Uterus (tissue), 4 donors: ENCODE results near the gene PHKG1. TPM values are rescaled to one million over a fixed set of nuclear protein-coding genes. Genes with fewer than 3 reads are reported as not detected.
"Not testable (repeated sequence)": the region's sequence is repeated elsewhere in the genome, so short reads cannot be mapped to it uniquely, and the experiment has no call there.

Experiments used
- DNase-seq, 2 donors: peaks; one replicate each; pipeline ENCODE4 v3.0.0-alpha.2; 2019 to 2020
- H3K27ac ChIP-seq, 2 donors: fragments of 200-600 bp; sonication (generic); 1 replicate in 1 of 2; 2 replicates in 1 of 2; pipeline ENCODE4 v1.5.1; 2016 to 2018
- H3K27me3 ChIP-seq, 2 donors: fragments of 200-600 bp; sonication (generic); one replicate each; pipeline ENCODE4 v1.5.1; 2018 to 2019; ENCODE audit warnings: control low read depth in 1 of 2
- H3K36me3 ChIP-seq, 2 donors: fragments of 200-600 bp; sonication (generic); one replicate each; pipeline ENCODE4 v1.5.1; 2019; ENCODE audit warnings: control low read depth in 1 of 2
- H3K4me1 ChIP-seq, 2 donors: fragments of 200-600 bp; sonication (generic); one replicate each; pipeline ENCODE4 v1.5.1; 2018 to 2019; ENCODE audit warnings: control low read depth in 1 of 2
- H3K4me3 ChIP-seq, 2 donors: fragments of 200-600 bp; sonication (generic); 1 replicate in 1 of 2; 2 replicates in 1 of 2; pipeline ENCODE4 v1.5.1; 2018 to 2019; ENCODE audit warnings: mild to moderate bottlenecking in 1 of 2
- H3K9me3 ChIP-seq, 2 donors: fragments of 200-600 bp; sonication (generic); one replicate each; pipeline ENCODE4 v1.5.1; 2019; ENCODE audit warnings: control low read depth in 1 of 2
- CTCF ChIP-seq, 4 experiments: fragments of 200-600 bp in 2 of 4; fragments of 450-650 bp in 2 of 4; sonication (generic) in 2 of 4; IDR thresholded peaks; one replicate each; pipeline ENCODE4 v1.5.1; 2016 to 2019; ENCODE audit warnings: antibody characterized with exemption in 4 of 4, mild to moderate bottlenecking in 2 of 4, moderate library complexity in 1 of 4
- POLR2A ChIP-seq, 2 donors: fragments of 450-650 bp; IDR thresholded peaks; one replicate each; pipeline ENCODE4 v1.6.1; 2016; ENCODE audit warnings: antibody characterized with exemption in 2 of 2, mild to moderate bottlenecking in 1 of 2, moderate library complexity in 1 of 2
- intact Hi-C: fragments of 100-400 bp; cut with DNase I; formaldehyde crosslinking; loops from one replicate; pipeline ENCODE4 v1.15.1; 2023; ENCODE audit warnings: low total_unique reads
- total RNA-seq, 4 donors: library from RNA; depleted of rRNA in 3 of 4; stranded (reverse); fragments of >200 nt in 3 of 4; gene quantifications; one replicate each; pipeline versions ENCODE4 v1.1.0 to v1.2.4, GENCODE V29; 2014 to 2023
- donor health status: DM: yes; HTN: yes; CAD: no.

The PHKG1 gene
- total RNA-seq, 4 donors from 2014 or later = 0.97 to 4.7 TPM; not detected in 2

GRCh38 chr7:56048245-56048644 is 44.5 kb downstream of the PHKG1 start:
- Histone ChIP-seq H3K27me3 (no peaks in the 10 kb centered on the region), H3K27ac (peak overlapping the region; percentile 64 to 81), H3K9me3 (no peaks in the 10 kb centered on the region), H3K36me3 (no peaks in the 10 kb centered on the region), H3K4me3 (no peak overlapping the region), H3K4me1 (no peaks in the 10 kb centered on the region)
- DNase-seq = no peak
- intact Hi-C loops = no loop called here
- TF ChIP-seq POLR2A (IDR thresholded peaks at IDR 0.05) (no peak), CTCF (IDR thresholded peaks at IDR 0.05) (no peak)

GRCh38 chr7:56047446-56048116 is 45.2 kb downstream of the PHKG1 start:
- DNase-seq, H3K36me3 ChIP-seq, H3K9me3 ChIP-seq, H3K4me3 ChIP-seq, intact Hi-C loops, H3K27me3 ChIP-seq, H3K4me1 ChIP-seq: not testable (repeated sequence)
- H3K27ac ChIP-seq = peak overlapping the region; percentile 64 to 81

- no peak overlapping the region for H3K4me3 ChIP-seq
- intact Hi-C loops = no loop called here
- TF ChIP-seq POLR2A (IDR thresholded peaks at IDR 0.05) (no peak), CTCF (IDR thresholded peaks at IDR 0.05) (no peak)
- no peaks in the 10 kb centered on the region for H3K4me1 ChIP-seq
- no peaks in the 10 kb centered on the region for H3K9me3 ChIP-seq
- H3K36me3 ChIP-seq = no peaks in the 10 kb centered on the region
- no peak for DNase-seq
- H3K27ac ChIP-seq = peak overlapping the region; percentile 64 to 81
- no peaks in the 10 kb centered on the region for H3K27me3 ChIP-seq
Observed at GRCh38 chr7:56046721-56047445, 45.9 kb downstream of the PHKG1 start.

- intact Hi-C loops, H3K27me3 ChIP-seq, DNase-seq, H3K4me1 ChIP-seq, H3K4me3 ChIP-seq, H3K9me3 ChIP-seq, H3K36me3 ChIP-seq: not testable (repeated sequence)
- peak overlapping the region; percentile 64 to 81 for H3K27ac ChIP-seq
Observed at GRCh38 chr7:56045758-56046157, 47.0 kb downstream of the PHKG1 start.

GRCh38 chr7:56040730-56041129 is 52.0 kb downstream of the PHKG1 start:
- H3K4me3 ChIP-seq = no peak overlapping the region
- no peak overlapping the region for H3K27ac ChIP-seq
- no peak for TF ChIP-seq POLR2A (IDR thresholded peaks at IDR 0.05)
- TF ChIP-seq CTCF (IDR thresholded peaks at IDR 0.05) = no peak
- H3K36me3 ChIP-seq = no peaks in the 10 kb centered on the region
- no peaks in the 10 kb centered on the region for H3K4me1 ChIP-seq
- intact Hi-C loops = no loop called here
- H3K27me3 ChIP-seq = no peaks in the 10 kb centered on the region
- H3K9me3 ChIP-seq = no peaks in the 10 kb centered on the region
- no peak for DNase-seq

GRCh38 chr7:56033671-56034432 is 58.9 kb downstream of the PHKG1 start:
- TF ChIP-seq CTCF (IDR thresholded peaks at IDR 0.05) = peak in 2 of 4 experiments; percentile 20 to 49
- TF ChIP-seq POLR2A (IDR thresholded peaks at IDR 0.05) = no peak
- H3K4me1 ChIP-seq = no peaks in the 10 kb centered on the region
- H3K4me3 ChIP-seq = peak overlapping the region; percentile 52 to 65
- peak; percentile 31 to 39 for DNase-seq
- no peaks in the 10 kb centered on the region for H3K27me3 ChIP-seq
- H3K36me3 ChIP-seq = no peaks in the 10 kb centered on the region
- H3K9me3 ChIP-seq = no peaks in the 10 kb centered on the region
- intact Hi-C loops = no loop called here
- H3K27ac ChIP-seq = peak overlapping the region; percentile 30 to 58

- H3K4me3 ChIP-seq, intact Hi-C loops, DNase-seq: not testable (repeated sequence)
Observed at GRCh38 chr7:56032578-56032977, 60.2 kb downstream of the PHKG1 start.

GRCh38 chr7:56031556-56031955 is 61.2 kb downstream of the PHKG1 start:
- H3K4me1 ChIP-seq, H3K4me3 ChIP-seq, H3K27me3 ChIP-seq, H3K36me3 ChIP-seq, DNase-seq, H3K9me3 ChIP-seq, H3K27ac ChIP-seq, intact Hi-C loops: not testable (repeated sequence)

More at GRCh38 chr7:56032578-56032977, 60.2 kb downstream of the PHKG1 start:
- not testable (repeated sequence) for H3K36me3 ChIP-seq, H3K27me3 ChIP-seq, H3K9me3 ChIP-seq, H3K4me1 ChIP-seq, H3K27ac ChIP-seq
